ENCODE data around the gene FAM180A.
"Not testable (repeated sequence)": the region's sequence is repeated elsewhere in the genome, so short reads cannot be mapped to it uniquely, and the experiment has no call there.

FAM180A gene

GRCh38 chr7:135712182-135712782, 36.3 kb downstream of the FAM180A start:
- FAIRE-seq, result no peak

GRCh38 chr7:135711139-135711469, 37.5 kb downstream of the FAM180A start:
- FAIRE-seq, result no peak

GRCh38 chr7:135710417-135711138, 38.0 kb downstream of the FAM180A start:
- FAIRE-seq, result no peak

GRCh38 chr7:135709508-135709907, 39.1 kb downstream of the FAM180A start:
- FAIRE-seq, result no peak

- FAIRE-seq, result no peak
Measured at GRCh38 chr7:135708041-135708440, 40.6 kb downstream of the FAM180A start.

GRCh38 chr7:135707570-135707966, 41.0 kb downstream of the FAM180A start:
- FAIRE-seq, result no peak

GRCh38 chr7:135706858-135707569, 41.6 kb downstream of the FAM180A start:
- no peak for FAIRE-seq

GRCh38 chr7:135706038-135706742, 42.4 kb downstream of the FAM180A start:
- FAIRE-seq, result no peak

GRCh38 chr7:135704698-135705097, 43.9 kb downstream of the FAM180A start:
- no peak for FAIRE-seq

- no peak for FAIRE-seq
Measured at GRCh38 chr7:135704074-135704473, 44.5 kb downstream of the FAM180A start.

GRCh38 chr7:135697276-135698049, 51.1 kb downstream of the FAM180A start:
- no peak for FAIRE-seq

- no peak for FAIRE-seq
Measured at GRCh38 chr7:135693558-135693957, 55.1 kb downstream of the FAM180A start.

- FAIRE-seq, result not testable (repeated sequence)
Measured at GRCh38 chr7:135692606-135693005, 56.0 kb downstream of the FAM180A start.

GRCh38 chr7:135692055-135692454, 56.6 kb downstream of the FAM180A start:
- FAIRE-seq, result no peak

GRCh38 chr7:135690566-135690965, 58.0 kb downstream of the FAM180A start:
- FAIRE-seq, result no peak

- no peak for FAIRE-seq
Measured at GRCh38 chr7:135687466-135687865, 61.1 kb downstream of the FAM180A start.

- FAIRE-seq, result no peak
Measured at GRCh38 chr7:135685306-135686084, 63.1 kb downstream of the FAM180A start.

- no peak for FAIRE-seq
Measured at GRCh38 chr7:135684699-135685098, 63.9 kb downstream of the FAM180A start.

GRCh38 chr7:135684136-135684535, 64.5 kb downstream of the FAM180A start:
- no peak for FAIRE-seq

- FAIRE-seq, result no peak
Measured at GRCh38 chr7:135683609-135684008, 65.0 kb downstream of the FAM180A start.

GRCh38 chr7:135682191-135682590, 66.4 kb downstream of the FAM180A start:
- FAIRE-seq, result no peak

- no peak for FAIRE-seq
Measured at GRCh38 chr7:135681762-135682161, 66.9 kb downstream of the FAM180A start.
